Loucy (cell line): ENCODE data around the gene TMEM43.

Source experiments
- H2AFZ ChIP-seq: fragments of 200-600 bp; sonication (generic); 2 replicates; pipeline ENCODE4 v1.6.0; 2016; ENCODE audit warnings: antibody characterized with exemption, mild to moderate bottlenecking, low read length, moderate library complexity
- H3F3A ChIP-seq: fragments of 200-600 bp; 2 replicates; pipeline ENCODE4 v1.6.0; 2016; ENCODE audit warnings: antibody characterized with exemption, low read depth, mild to moderate bottlenecking
- H3K27me3 ChIP-seq: fragments of 200-600 bp; sonication (generic); 2 replicates; pipeline ENCODE4 v1.6.1; 2014; ENCODE audit warnings: low read length, mild to moderate bottlenecking; ENCODE audit not compliant: insufficient read depth, poor library complexity, severe bottlenecking
- H3K36me3 ChIP-seq: fragments of 200-600 bp; sonication (generic); 2 replicates; pipeline ENCODE4 v1.6.1; 2016; ENCODE audit warnings: low read length; ENCODE audit not compliant: insufficient read depth
- H3K4me1 ChIP-seq: fragments of 200-600 bp; sonication (generic); 2 replicates; pipeline ENCODE4 v1.5.1; 2014; ENCODE audit warnings: low read length, mild to moderate bottlenecking; ENCODE audit not compliant: insufficient read depth, poor library complexity, severe bottlenecking
- H3K4me2 ChIP-seq: fragments of 200-600 bp; sonication (generic); 2 replicates; pipeline ENCODE4 v1.6.0; 2014; ENCODE audit warnings: antibody characterized with exemption, low read length, low read depth, mild to moderate bottlenecking; ENCODE audit not compliant: poor library complexity, severe bottlenecking
- H3K4me3 ChIP-seq: fragments of 200-600 bp; sonication (generic); 2 replicates; pipeline ENCODE4 v1.5.1; 2014; ENCODE audit warnings: low read length, mild to moderate bottlenecking, mixed read lengths; ENCODE audit not compliant: poor library complexity, severe bottlenecking
- H3K79me2 ChIP-seq: fragments of 200-600 bp; sonication (generic); 2 replicates; pipeline ENCODE4 v1.6.1; 2014; ENCODE audit warnings: low read length; ENCODE audit not compliant: insufficient read depth
- H3K9ac ChIP-seq: fragments of 200-600 bp; sonication (generic); 2 replicates; pipeline ENCODE4 v1.6.0; 2014; ENCODE audit warnings: mild to moderate bottlenecking, low read depth, low read length, moderate library complexity; ENCODE audit not compliant: poor library complexity, severe bottlenecking
- H3K9me2 ChIP-seq: fragments of 200-600 bp; sonication (generic); replicated peaks from 2 replicates; pipeline ENCODE4 v1.6.1; 2016; ENCODE audit warnings: low read depth, low read length, mixed read lengths
- H3K9me3 ChIP-seq: fragments of 200-600 bp; sonication (generic); 2 replicates; pipeline ENCODE4 v1.6.1; 2014; ENCODE audit warnings: mild to moderate bottlenecking, antibody characterized with exemption, low read length, low read depth; ENCODE audit not compliant: insufficient read depth
- H4K20me1 ChIP-seq: fragments of 200-600 bp; sonication (generic); 2 replicates; pipeline ENCODE4 v1.6.0; 2014; ENCODE audit warnings: antibody characterized with exemption, low read length, mild to moderate bottlenecking; ENCODE audit not compliant: insufficient read depth, poor library complexity, severe bottlenecking
- EZH2phosphoT487 ChIP-seq: fragments of 200-600 bp; IDR thresholded peaks from 2 replicates; pipeline ENCODE4 v1.6.1; 2018; ENCODE audit warnings: antibody characterized with exemption, mild to moderate bottlenecking, moderate library complexity, borderline replicate concordance
- TF ChIP-seq, protein P1 (sequence below): fragments of 200-600 bp; sonication (generic); conservative IDR thresholded peaks from 2 replicates; pipeline ENCODE4 v1.5.1; 2014; ENCODE audit warnings: mild to moderate bottlenecking, antibody characterized with exemption, low read length

TMEM43 gene

GRCh38 chr3:14126887-14127505, 2.1 kb downstream of the TMEM43 start:
- H3K4me2 ChIP-seq = peak overlapping the region; percentile 89
- H3K79me2 ChIP-seq = peaks cover 65% of the 10 kb centered on the region
- H3K27me3 ChIP-seq = no peaks in the 10 kb centered on the region
- H4K20me1 ChIP-seq = peaks cover 33% of the 10 kb centered on the region
- H3K4me1 ChIP-seq = peaks cover 49% of the 10 kb centered on the region
- H3K4me3 ChIP-seq = peak overlapping the region; percentile 87
- H3K9ac ChIP-seq = peak overlapping the region; percentile 88
- no peaks in the 10 kb centered on the region for H3K9me2 ChIP-seq
- H3K9me3 ChIP-seq = no peaks in the 10 kb centered on the region
- no peak overlapping the region for H2AFZ ChIP-seq
- TF ChIP-seq, protein P1, sequence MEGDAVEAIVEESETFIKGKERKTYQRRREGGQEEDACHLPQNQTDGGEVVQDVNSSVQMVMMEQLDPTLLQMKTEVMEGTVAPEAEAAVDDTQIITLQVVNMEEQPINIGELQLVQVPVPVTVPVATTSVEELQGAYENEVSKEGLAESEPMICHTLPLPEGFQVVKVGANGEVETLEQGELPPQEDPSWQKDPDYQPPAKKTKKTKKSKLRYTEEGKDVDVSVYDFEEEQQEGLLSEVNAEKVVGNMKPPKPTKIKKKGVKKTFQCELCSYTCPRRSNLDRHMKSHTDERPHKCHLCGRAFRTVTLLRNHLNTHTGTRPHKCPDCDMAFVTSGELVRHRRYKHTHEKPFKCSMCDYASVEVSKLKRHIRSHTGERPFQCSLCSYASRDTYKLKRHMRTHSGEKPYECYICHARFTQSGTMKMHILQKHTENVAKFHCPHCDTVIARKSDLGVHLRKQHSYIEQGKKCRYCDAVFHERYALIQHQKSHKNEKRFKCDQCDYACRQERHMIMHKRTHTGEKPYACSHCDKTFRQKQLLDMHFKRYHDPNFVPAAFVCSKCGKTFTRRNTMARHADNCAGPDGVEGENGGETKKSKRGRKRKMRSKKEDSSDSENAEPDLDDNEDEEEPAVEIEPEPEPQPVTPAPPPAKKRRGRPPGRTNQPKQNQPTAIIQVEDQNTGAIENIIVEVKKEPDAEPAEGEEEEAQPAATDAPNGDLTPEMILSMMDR = no peak
- TF ChIP-seq EZH2phosphoT487 = no peak
- no peaks in the 10 kb centered on the region for H3F3A ChIP-seq
- H3K36me3 ChIP-seq = peaks cover 16% of the 10 kb centered on the region; the same call in 1 of the 2 replicates

GRCh38 chr3:14127516-14128161, 2.8 kb downstream of the TMEM43 start:
- Histone ChIP-seq H3K9me3 (no peaks in the 10 kb centered on the region), H3K27me3 (no peaks in the 10 kb centered on the region), H3F3A (no peaks in the 10 kb centered on the region), H4K20me1 (peaks cover 33% of the 10 kb centered on the region), H3K79me2 (peaks cover 59% of the 10 kb centered on the region), H3K4me3 (peak overlapping the region; percentile 87), H2AFZ (no peak overlapping the region), H3K9ac (peak overlapping the region; percentile 88), H3K4me2 (peak overlapping the region; percentile 89), H3K4me1 (peaks cover 42% of the 10 kb centered on the region), H3K36me3 (peaks cover 20% of the 10 kb centered on the region; the same call in 1 of the 2 replicates), H3K9me2 (no peaks in the 10 kb centered on the region)
- no peak for TF ChIP-seq EZH2phosphoT487
- TF ChIP-seq, protein P1 = no peak

DNA sequence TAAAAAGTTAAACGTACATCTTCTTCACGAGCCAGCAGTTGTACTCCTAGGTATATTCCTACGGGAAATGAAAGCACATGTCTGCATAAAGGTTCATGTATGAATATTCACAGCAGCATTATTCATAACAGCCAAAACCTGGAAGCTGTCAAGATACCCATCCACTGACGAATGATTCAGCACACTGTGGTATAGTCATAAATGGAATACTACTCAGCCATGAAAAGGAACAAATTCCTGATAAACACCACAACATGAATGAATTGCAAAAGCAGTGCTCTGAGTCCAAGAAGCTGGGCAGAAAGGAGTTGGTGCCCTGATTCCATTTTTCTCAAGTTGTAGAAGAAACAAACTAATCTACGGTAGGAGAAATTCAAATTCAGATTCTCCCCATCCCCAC, 3.9 kb downstream of the TMEM43 start:
- Histone ChIP-seq H3K36me3 (peaks cover 30% of the 10 kb centered on the region; the same call in 1 of the 2 replicates), H3K27me3 (no peaks in the 10 kb centered on the region), H3K4me1 (peaks cover 32% of the 10 kb centered on the region), H3K9me3 (no peaks in the 10 kb centered on the region), H3K4me2 (peak overlapping the region; percentile 89), H3K9me2 (no peaks in the 10 kb centered on the region), H4K20me1 (peaks cover 33% of the 10 kb centered on the region), H3F3A (no peaks in the 10 kb centered on the region), H3K9ac (no peak overlapping the region), H3K79me2 (peaks cover 48% of the 10 kb centered on the region), H3K4me3 (no peak overlapping the region), H2AFZ (no peak overlapping the region)
- TF ChIP-seq, protein P1 = no peak
- no peak for TF ChIP-seq EZH2phosphoT487
